NOMO-1 (cell line): ENCODE data around the gene NRL.

Source experiments
- DNase-seq, 2 experiments: peaks; one replicate each; lab custom pipeline; 2025; ENCODE audit not compliant: unreplicated experiment in 2 of 2; lab: John Stamatoyannopoulos, UW

The NRL gene

DNA sequence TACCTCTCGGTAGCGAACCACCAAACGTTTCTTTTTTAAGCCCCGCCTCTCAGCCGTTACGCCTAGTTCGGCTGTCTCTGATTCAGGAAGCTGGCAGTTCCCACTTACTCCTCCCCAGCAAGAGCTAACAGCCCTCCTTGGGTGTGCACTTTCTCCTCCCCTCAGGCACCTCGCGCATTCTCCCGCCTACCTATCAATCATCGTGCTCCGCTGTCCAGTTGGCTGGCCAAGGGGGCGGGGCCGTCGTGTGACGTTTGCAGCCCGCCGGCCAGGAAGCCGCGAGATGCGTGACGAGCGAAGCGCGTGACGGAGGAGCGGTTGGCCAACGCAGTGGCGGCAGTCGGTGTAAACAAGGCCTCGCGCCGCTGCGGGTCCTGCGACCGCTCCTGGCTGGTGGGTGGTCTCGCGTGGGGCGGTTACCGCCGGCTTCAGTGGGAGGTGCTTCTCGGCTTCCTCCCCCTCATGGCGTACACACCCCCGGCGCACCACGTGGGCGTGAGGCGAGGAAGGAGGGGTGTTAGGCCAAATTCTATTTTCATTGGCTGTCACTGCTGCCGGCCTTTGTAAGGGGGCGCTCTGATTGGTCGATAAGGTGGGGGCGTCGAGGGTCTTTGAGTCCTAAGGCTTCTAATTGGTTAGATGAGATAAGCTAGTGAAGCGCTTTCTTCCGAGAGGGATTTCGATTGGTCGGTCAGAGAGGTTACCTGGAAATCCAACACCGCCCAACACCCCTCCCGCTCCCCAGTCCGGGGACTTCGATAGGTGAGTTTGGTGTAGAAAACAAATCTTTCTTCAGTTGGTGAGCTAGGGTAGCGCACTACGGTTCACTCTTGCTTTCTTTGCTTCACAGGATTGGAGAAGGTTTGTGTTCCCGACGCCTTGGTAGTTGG, at the start of gene NRL, which contains the start of gene DCAF11:
NRL (minus strand) TSS at position 418 of the 890 bp plus-strand sequence. CDS start 32,101 bp downstream, outside the sequence.
DCAF11 (plus strand) TSS at position 246 of the 890 bp plus-strand sequence. CDS start 818 bp downstream, outside the sequence.
- DNase-seq: peak; percentile 99 to 100

- DNase-seq: no peak
Observed at GRCh38 chr14:24162093-24162492, 47.3 kb upstream of the NRL start.

GRCh38 chr14:24160850-24161804, 46.4 kb upstream of the NRL start, which contains the start of gene IRF9:
Gene IRF9, plus strand, starts transcription at chr14:24161265. Its CDS starts 880 bp downstream, at chr14:24162145.
- DNase-seq: peak; percentile 96 to 97

- no peak for DNase-seq
Observed at GRCh38 chr14:24160499-24160849, 45.7 kb upstream of the NRL start.

GRCh38 chr14:24159777-24160498, 45.2 kb upstream of the NRL start:
- DNase-seq: no peak

- DNase-seq: no peak
Observed at GRCh38 chr14:24157331-24157730, 42.6 kb upstream of the NRL start.

DNA sequence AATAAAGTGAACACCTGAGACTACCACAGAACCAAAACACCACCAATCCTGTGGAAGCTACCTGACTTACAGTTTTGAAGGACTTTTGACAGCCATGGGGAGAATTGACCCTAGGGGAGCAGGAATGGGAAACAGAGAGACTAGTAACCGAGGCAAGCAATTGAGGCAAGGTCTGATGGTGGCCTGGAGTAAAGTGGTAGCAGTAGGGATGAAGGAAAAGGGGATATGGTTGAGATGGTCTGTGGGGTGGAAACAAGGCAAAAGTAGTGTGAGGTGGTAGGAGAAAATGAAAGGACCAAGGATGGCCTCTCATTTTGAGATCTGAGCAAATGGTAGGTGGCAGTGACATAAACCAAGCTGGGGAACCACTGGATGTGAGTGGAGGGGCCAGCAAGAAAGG, 42.1 kb upstream of the NRL start:
- no peak for DNase-seq

- no peak for DNase-seq
Observed at GRCh38 chr14:24155100-24155499, 40.4 kb upstream of the NRL start.

DNA sequence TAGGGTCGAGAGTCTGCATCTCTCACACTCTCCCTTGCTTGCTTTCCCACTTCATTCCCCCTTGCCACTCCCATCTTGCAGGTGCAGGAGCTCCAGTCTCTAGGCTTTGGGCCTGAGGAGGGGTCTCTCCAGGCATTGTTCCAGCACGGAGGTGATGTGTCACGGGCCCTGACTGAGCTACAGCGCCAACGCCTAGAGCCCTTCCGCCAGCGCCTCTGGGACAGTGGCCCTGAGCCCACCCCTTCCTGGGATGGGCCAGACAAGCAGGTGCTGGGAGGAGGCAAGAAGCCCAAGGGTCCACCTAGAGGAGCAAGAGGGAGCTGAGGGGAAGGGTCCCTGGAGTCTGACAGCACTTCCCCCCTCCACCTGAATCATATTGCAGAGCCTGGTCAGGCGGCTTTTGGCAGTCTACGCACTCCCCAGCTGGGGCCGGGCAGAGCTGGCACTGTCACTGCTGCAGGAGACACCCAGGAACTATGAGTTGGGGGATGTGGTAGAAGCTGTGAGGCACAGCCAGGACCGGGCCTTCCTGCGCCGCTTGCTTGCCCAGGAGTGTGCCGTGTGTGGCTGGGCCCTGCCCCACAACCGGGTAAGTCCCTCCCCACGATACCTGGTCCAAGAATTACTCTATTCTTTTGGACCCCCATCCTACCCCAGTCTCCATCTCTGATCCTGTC, 36.8 kb upstream of the NRL start:
- no peak for DNase-seq

DNA sequence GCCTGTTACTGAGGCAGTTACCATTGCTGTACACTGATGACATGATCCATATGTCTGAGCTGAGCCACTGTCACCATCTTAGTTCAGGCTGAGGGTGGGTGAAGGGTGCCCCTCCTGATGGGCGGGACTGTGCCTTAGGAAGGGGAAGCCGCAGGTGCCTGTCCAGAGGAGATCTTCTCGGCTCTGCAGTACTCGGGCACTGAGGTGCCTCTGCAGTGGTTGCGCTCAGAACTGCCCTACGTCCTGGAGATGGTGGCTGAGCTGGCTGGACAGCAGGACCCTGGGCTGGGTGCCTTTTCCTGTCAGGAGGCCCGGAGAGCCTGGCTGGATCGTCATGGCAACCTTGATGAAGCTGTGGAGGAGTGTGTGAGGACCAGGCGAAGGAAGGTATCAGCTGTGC, 36.2 kb upstream of the NRL start:
- DNase-seq: no peak

- no peak for DNase-seq
Observed at GRCh38 chr14:24150567-24150966, 35.8 kb upstream of the NRL start.

DNA sequence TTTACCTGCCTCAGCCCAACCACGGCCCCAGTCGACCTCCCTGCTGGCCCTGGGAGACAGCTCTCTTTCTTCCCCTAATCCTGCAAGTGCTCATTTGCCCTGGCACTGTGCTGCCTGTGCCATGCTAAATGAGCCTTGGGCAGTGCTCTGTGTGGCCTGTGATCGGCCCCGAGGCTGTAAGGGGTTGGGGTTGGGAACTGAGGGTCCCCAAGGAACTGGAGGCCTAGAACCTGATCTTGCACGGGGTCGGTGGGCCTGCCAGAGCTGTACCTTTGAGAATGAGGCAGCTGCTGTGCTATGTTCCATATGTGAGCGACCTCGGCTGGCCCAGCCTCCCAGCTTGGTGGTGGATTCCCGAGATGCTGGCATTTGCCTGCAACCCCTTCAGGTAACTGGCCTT, 35.3 kb upstream of the NRL start:
- DNase-seq: no peak

DNA sequence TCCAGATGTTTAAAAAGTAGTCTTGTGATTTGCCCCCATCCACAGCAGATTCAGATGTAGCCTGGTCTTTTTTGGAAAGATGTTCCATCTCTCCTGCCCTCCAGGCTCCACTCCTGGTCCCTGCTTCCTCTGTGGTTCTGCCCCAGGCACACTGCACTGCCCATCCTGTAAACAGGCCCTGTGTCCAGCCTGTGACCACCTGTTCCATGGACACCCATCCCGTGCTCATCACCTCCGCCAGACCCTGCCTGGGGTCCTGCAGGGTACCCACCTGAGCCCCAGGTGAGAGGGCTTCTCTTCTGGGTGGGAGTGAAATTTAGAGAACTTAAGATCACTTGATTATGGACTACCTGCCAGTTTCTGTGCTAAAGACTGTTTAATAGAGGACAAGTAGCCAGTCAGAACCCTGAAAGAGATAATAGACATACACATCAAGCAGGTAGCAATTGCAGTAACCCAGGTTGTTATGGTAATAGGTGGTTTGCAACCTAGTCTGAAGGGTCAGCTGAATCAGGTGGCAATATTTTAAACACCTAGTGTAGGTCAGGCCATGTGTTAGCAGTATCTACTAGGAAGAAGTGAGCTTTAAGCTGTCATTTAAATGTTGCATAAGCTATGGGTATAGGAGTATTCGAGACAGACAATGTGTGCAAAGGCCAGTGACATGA, 34.7 kb upstream of the NRL start:
- DNase-seq: no peak

GRCh38 chr14:24147761-24148428, 33.1 kb upstream of the NRL start:
- DNase-seq: no peak

GRCh38 chr14:24146978-24147760, 32.4 kb upstream of the NRL start, which contains the start of gene RNF31:
Gene RNF31, plus strand, starts transcription at chr14:24147498. Its CDS starts 201 bp downstream, at chr14:24147699.
- DNase-seq: peak; percentile 99

DNA sequence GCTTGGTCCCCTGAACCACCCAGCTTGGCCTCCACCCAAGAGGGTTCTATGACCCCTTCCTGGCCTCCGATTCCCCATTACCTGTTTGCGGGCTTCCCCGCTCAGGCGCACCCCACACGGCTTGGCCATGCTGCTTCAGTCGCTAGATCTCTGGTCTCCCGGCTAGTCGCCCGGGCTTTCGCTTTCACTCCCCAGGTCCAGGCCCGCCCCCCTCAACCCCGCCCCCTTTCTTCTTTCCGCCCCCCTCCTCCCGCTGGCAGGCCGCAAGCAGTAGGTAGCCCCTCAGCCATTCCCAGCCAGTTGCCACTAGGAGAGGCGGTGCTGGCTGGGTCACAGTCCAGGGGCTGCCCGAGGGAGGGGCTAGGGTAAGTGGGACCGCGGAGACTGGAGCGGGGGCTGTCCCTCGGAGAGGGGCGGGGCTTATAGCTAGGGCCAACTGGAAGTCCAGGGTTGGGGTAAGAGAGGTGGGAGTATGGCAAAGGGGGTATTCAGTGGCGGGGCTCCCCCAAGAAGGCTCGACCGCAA, 31.8 kb upstream of the NRL start, which contains the start of gene PSME2:
PSME2 (minus strand) TSS at position 158 of the 525 bp plus-strand sequence; CDS start at position 129, 29 bp downstream.
- peak; percentile 95 to 98 for DNase-seq

- DNase-seq: peak; percentile 39 to 42
Observed at GRCh38 chr14:24145690-24146452, 31.1 kb upstream of the NRL start.
